GM12878 (cell line): Measurements from ENCODE around the gene DAD1. TPM values are rescaled to one million over a fixed set of nuclear protein-coding genes. Genes with fewer than 3 reads are reported as not detected.

Source experiments
- CHD1 ChIP-seq: IDR thresholded peaks from 2 replicates; pipeline ENCODE4 v1.6.1; 2012; ENCODE audit warnings: low read depth, low read length, improper control_type of control experiment
- E2F4 ChIP-seq: IDR thresholded peaks from 2 replicates; pipeline ENCODE4 v1.6.1; 2012; ENCODE audit warnings: low read depth, low read length, improper control_type of control experiment
- E2F8 ChIP-seq: fragments of 450-650 bp; IDR thresholded peaks from 2 replicates; pipeline ENCODE4 v1.6.1; 2018; ENCODE audit warnings: mild to moderate bottlenecking, low read depth, moderate library complexity; ENCODE audit not compliant: partially characterized antibody
- FOS ChIP-seq: IDR thresholded peaks from 3 replicates; pipeline ENCODE4 v1.6.1; 2011; ENCODE audit warnings: borderline replicate concordance; ENCODE audit not compliant: insufficient read length; ENCODE audit errors: extremely low read depth
- IKZF1 ChIP-seq: fragments of 450-650 bp; conservative IDR thresholded peaks from 2 replicates; pipeline ENCODE4 v1.6.1; 2017; ENCODE audit warnings: antibody characterized with exemption, mild to moderate bottlenecking
- NFXL1 ChIP-seq: fragments of 450-650 bp; IDR thresholded peaks from 2 replicates; pipeline ENCODE4 v1.6.1; 2017; ENCODE audit warnings: antibody characterized with exemption, mild to moderate bottlenecking, borderline replicate concordance
- NR2F1 ChIP-seq: fragments of 450-650 bp; conservative IDR thresholded peaks from 2 replicates; pipeline ENCODE4 v1.6.1; 2017; ENCODE audit warnings: mild to moderate bottlenecking
- RFX5 ChIP-seq: IDR thresholded peaks from 2 replicates; pipeline ENCODE4 v1.6.1; 2011; ENCODE audit warnings: low read depth, low read length, improper control_type of control experiment
- SKIL ChIP-seq: fragments of 450-650 bp; IDR thresholded peaks from 2 replicates; pipeline ENCODE4 v1.6.1; 2017; ENCODE audit warnings: mild to moderate bottlenecking, low read depth, inconsistent platforms; ENCODE audit not compliant: poor library complexity, severe bottlenecking
- ZBTB11 ChIP-seq: fragments of 450-650 bp; formaldehyde crosslinking; IDR thresholded peaks from 2 replicates; pipeline ENCODE4 v1.5.0; 2022; ENCODE audit warnings: mild to moderate bottlenecking, missing genetic modification characterization
- ZBTB33 ChIP-seq: fragments of 450-650 bp; IDR thresholded peaks from 2 replicates; pipeline ENCODE4 v1.6.1; 2017; ENCODE audit warnings: mild to moderate bottlenecking
- ZZZ3 ChIP-seq: IDR thresholded peaks from 2 replicates; pipeline ENCODE4 v1.6.1; 2011; ENCODE audit warnings: low read depth; ENCODE audit not compliant: control insufficient read depth, insufficient read length
- polyA plus RNA-seq, 11 experiments: library from polyadenylated mRNA; depleted of rRNA in 4 of 11; unstranded in 6 of 11; stranded (reverse) in 5 of 11; fragments of >200 nt; fragmentation: Nextera tagmentation in 4 of 11; fragmentation: Illumina TruSeq in 1 of 11; extraction: Ambion mirVana in 4 of 11; extraction: Trizol in 1 of 11; gene quantifications; 1 replicate in 1 of 11; 2 replicates in 10 of 11; pipeline versions ENCODE4 v1.2.1 to v1.2.3, GENCODE V29; 2011 to 2016; ENCODE audit warnings: inconsistent platforms in 2 of 11, missing spikeins in 2 of 11, low read depth in 1 of 11
- total RNA-seq, 4 experiments: library from RNA; depleted of rRNA in 3 of 4; stranded (reverse); fragments of >200 nt in 3 of 4; fragmentation: Illumina TruSeq in 1 of 4; extraction: Trizol in 1 of 4; gene quantifications; 2 replicates each; pipeline versions ENCODE4 v1.2.1 to v1.2.3, GENCODE V29; 2013 to 2021

DAD1 gene
- total and polyA plus RNA-seq, 10 of the 15 experiments (the other 5 are each of a cell fraction or from before 2014, with no cell fraction given): 161 to 920 (median 319) TPM

GRCh38 chr14:22598099-22598895 lies 9.3 kb upstream of the DAD1 start, which contains the start of gene ABHD4 (continued):
- TF ChIP-seq ZBTB33: no peak
- 0 out of 2 replicates have a peak, but pooled peaks have one; percentile 31 for TF ChIP-seq E2F4
- no peak for TF ChIP-seq SKIL
- TF ChIP-seq NR2F1: peak; percentile 88
- no peak for TF ChIP-seq FOS
- TF ChIP-seq IKZF1: peak; percentile 41; the same call in 1 of the 2 replicates
- peak; percentile 52; the same call in 1 of the 2 replicates for TF ChIP-seq RFX5
- no peak for TF ChIP-seq ZZZ3
- TF ChIP-seq CHD1: no peak
- no peak for TF ChIP-seq NFXL1
- no peak for TF ChIP-seq E2F8
- no peak for TF ChIP-seq ZBTB11 (CRISPR knock-in tag)
